ENCODE results near the gene RPUSD2. TPM values are rescaled to one million over a fixed set of nuclear protein-coding genes. Genes with fewer than 3 reads are reported as not detected.
A peak's percentile ranks its signal among the peaks of the same experiment; 100 is the strongest.

The RPUSD2 gene
- total RNA-seq, 1 donor from 2014 or later = 10.9 TPM

GRCh38 chr15:40555876-40556275 lies 13.2 kb upstream of the RPUSD2 start:
- no peak overlapping the region for H3K4me3 Mint-ChIP-seq (ENCODE audit: unreplicated experiment)
- no peak for DNase-seq (ENCODE audit: low read depth)
- H3K36me3 Mint-ChIP-seq (ENCODE audit: low read depth, unreplicated experiment) = peaks cover 17% of the 10 kb centered on the region
- no peak for TF ChIP-seq EZH2 (IDR thresholded peaks at IDR 0.05; ENCODE audit: insufficient read depth, low read length)
- TF ChIP-seq, protein P1, sequence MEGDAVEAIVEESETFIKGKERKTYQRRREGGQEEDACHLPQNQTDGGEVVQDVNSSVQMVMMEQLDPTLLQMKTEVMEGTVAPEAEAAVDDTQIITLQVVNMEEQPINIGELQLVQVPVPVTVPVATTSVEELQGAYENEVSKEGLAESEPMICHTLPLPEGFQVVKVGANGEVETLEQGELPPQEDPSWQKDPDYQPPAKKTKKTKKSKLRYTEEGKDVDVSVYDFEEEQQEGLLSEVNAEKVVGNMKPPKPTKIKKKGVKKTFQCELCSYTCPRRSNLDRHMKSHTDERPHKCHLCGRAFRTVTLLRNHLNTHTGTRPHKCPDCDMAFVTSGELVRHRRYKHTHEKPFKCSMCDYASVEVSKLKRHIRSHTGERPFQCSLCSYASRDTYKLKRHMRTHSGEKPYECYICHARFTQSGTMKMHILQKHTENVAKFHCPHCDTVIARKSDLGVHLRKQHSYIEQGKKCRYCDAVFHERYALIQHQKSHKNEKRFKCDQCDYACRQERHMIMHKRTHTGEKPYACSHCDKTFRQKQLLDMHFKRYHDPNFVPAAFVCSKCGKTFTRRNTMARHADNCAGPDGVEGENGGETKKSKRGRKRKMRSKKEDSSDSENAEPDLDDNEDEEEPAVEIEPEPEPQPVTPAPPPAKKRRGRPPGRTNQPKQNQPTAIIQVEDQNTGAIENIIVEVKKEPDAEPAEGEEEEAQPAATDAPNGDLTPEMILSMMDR (IDR thresholded peaks at IDR 0.05; ENCODE audit: insufficient read depth, low read depth, low read length) = no peak
- Histone ChIP-seq H3K4me2 (ENCODE audit: low read length) (no peak overlapping the region), H3K9ac (ENCODE audit: low read length) (no peak overlapping the region), H4K20me1 (ENCODE audit: insufficient read depth, low read length) (no peaks in the 10 kb centered on the region), H2AFZ (ENCODE audit: low read depth, low read length) (no peak overlapping the region), H3K36me3 (ENCODE audit: insufficient read depth, low read length) (peaks cover 11% of the 10 kb centered on the region), H3K9me3 (ENCODE audit: insufficient read depth, low read depth, low read length) (no peaks in the 10 kb centered on the region), H3K27ac (ENCODE audit: low read depth, low read length) (no peak overlapping the region), H3K4me1 (ENCODE audit: insufficient read depth, low read length) (no peaks in the 10 kb centered on the region), H3K4me3 (ENCODE audit: insufficient read depth, low read depth, low read length) (no peak overlapping the region), H3K27me3 (ENCODE audit: insufficient read depth, low read length) (no peaks in the 10 kb centered on the region), H3K79me2 (ENCODE audit: insufficient read depth, low read length) (no peaks in the 10 kb centered on the region)
- H3K4me1 Mint-ChIP-seq (ENCODE audit: low read depth, unreplicated experiment) = no peaks in the 10 kb centered on the region
- no peak for FAIRE-seq
- H3K9me3 Mint-ChIP-seq (ENCODE audit: unreplicated experiment) = no peaks in the 10 kb centered on the region
- no peak overlapping the region for H3K27ac Mint-ChIP-seq (ENCODE audit: unreplicated experiment)
- H3K27me3 Mint-ChIP-seq (ENCODE audit: low read depth, unreplicated experiment) = no peaks in the 10 kb centered on the region

DNA sequence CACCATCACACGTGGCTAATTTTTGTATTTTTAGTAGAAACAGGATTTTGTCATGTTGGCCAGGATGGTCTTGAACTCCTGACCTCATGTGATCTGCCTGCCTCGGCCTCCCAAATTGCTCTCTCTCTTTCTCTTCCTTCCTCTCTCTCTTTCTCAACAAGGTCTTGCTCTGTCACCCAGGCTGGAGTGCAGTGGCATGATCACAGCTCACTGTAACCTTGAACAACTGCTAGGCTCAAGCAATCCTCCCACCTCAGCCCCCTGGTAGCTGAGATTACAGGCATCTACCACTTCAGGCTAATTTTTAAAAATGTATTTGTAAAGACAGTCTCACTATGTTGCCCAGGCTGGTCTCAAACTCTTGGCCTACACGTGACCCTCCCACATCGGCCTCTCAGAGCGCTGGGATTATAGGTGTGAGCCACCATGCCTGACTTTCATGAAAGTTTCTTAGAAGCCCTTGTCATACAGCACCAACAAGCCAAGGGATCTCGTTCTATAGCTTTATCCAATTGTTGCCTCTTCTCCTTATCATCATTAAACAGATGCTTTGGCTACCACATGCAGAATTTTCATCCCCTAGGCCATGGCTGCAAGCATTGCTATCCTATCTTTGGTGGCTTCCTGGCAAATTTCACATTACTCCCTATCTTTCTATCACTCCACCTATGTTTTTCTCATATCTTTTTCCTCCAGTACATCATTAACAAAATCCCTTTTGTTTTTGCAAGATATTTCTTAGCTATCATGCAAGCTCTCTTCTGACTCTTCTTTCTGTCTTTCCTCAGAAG lies 10.0 kb upstream of the RPUSD2 start:
- H3K79me2 ChIP-seq (ENCODE audit: insufficient read depth, low read length) = peaks cover 13% of the 10 kb centered on the region
- peaks cover 6% of the 10 kb centered on the region for H4K20me1 ChIP-seq (ENCODE audit: insufficient read depth, low read length)
- H3K4me2 ChIP-seq (ENCODE audit: low read length) = no peak overlapping the region
- H3K27ac ChIP-seq (ENCODE audit: low read depth, low read length) = no peak overlapping the region
- Mint-ChIP-seq H3K27ac (ENCODE audit: unreplicated experiment) (no peak overlapping the region), H3K4me1 (ENCODE audit: low read depth, unreplicated experiment) (peaks cover 5% of the 10 kb centered on the region), H3K9me3 (ENCODE audit: unreplicated experiment) (no peaks in the 10 kb centered on the region), H3K4me3 (ENCODE audit: unreplicated experiment) (no peak overlapping the region), H3K27me3 (ENCODE audit: low read depth, unreplicated experiment) (no peaks in the 10 kb centered on the region), H3K36me3 (ENCODE audit: low read depth, unreplicated experiment) (peaks cover 19% of the 10 kb centered on the region)
- DNase-seq (ENCODE audit: low read depth) = no peak
- H2AFZ ChIP-seq (ENCODE audit: low read depth, low read length) = no peak overlapping the region
- no peak overlapping the region for H3K4me3 ChIP-seq (ENCODE audit: insufficient read depth, low read depth, low read length)
- H3K36me3 ChIP-seq (ENCODE audit: insufficient read depth, low read length) = peaks cover 5% of the 10 kb centered on the region
- H3K9ac ChIP-seq (ENCODE audit: low read length) = no peak overlapping the region
- H3K9me3 ChIP-seq (ENCODE audit: insufficient read depth, low read depth, low read length) = no peaks in the 10 kb centered on the region
- peaks cover 3% of the 10 kb centered on the region for H3K4me1 ChIP-seq (ENCODE audit: insufficient read depth, low read length)
- no peak for FAIRE-seq
- no peaks in the 10 kb centered on the region for H3K27me3 ChIP-seq (ENCODE audit: insufficient read depth, low read length)
- TF ChIP-seq, protein P1 (IDR thresholded peaks at IDR 0.05; ENCODE audit: insufficient read depth, low read depth, low read length) = no peak
- TF ChIP-seq EZH2 (IDR thresholded peaks at IDR 0.05; ENCODE audit: insufficient read depth, low read length) = no peak

DNA sequence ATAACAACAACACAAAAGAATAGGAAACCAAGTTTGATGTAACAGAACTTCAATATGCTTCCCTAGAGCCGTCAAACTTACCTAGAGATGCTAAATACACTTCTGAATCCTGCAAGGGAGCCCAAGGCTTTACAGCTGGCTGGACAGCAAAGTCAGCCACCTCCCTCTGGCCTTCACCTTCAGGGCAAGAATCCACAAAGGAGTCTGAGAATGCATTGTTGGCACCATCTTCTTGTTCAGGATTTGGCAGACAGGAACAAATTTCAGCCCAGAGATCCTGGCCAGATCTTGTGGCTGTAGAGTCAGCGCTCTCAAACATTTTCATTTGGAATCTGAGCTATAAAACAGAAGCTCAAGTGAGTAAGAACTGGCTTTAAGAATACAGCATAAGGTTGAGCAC lies 6.4 kb upstream of the RPUSD2 start:
- H3K27ac Mint-ChIP-seq (ENCODE audit: unreplicated experiment) = no peak overlapping the region
- no peak for FAIRE-seq
- no peak overlapping the region for H3K4me3 ChIP-seq (ENCODE audit: insufficient read depth, low read depth, low read length)
- peaks cover 6% of the 10 kb centered on the region for H4K20me1 ChIP-seq (ENCODE audit: insufficient read depth, low read length)
- TF ChIP-seq, protein P1 (IDR thresholded peaks at IDR 0.05; ENCODE audit: insufficient read depth, low read depth, low read length) = no peak
- no peak for TF ChIP-seq EZH2 (IDR thresholded peaks at IDR 0.05; ENCODE audit: insufficient read depth, low read length)
- no peaks in the 10 kb centered on the region for H3K27me3 Mint-ChIP-seq (ENCODE audit: low read depth, unreplicated experiment)
- no peak overlapping the region for H3K4me3 Mint-ChIP-seq (ENCODE audit: unreplicated experiment)
- peaks cover 19% of the 10 kb centered on the region for H3K79me2 ChIP-seq (ENCODE audit: insufficient read depth, low read length)
- H3K9me3 Mint-ChIP-seq (ENCODE audit: unreplicated experiment) = peaks cover 3% of the 10 kb centered on the region
- no peak overlapping the region for H3K27ac ChIP-seq (ENCODE audit: low read depth, low read length)
- no peak overlapping the region for H3K4me2 ChIP-seq (ENCODE audit: low read length)
- DNase-seq (ENCODE audit: low read depth) = peak; percentile 15
- H3K9ac ChIP-seq (ENCODE audit: low read length) = no peak overlapping the region
- H2AFZ ChIP-seq (ENCODE audit: low read depth, low read length) = no peak overlapping the region
- no peaks in the 10 kb centered on the region for H3K9me3 ChIP-seq (ENCODE audit: insufficient read depth, low read depth, low read length)
- no peaks in the 10 kb centered on the region for H3K36me3 ChIP-seq (ENCODE audit: insufficient read depth, low read length)
- H3K4me1 Mint-ChIP-seq (ENCODE audit: low read depth, unreplicated experiment) = peaks cover 6% of the 10 kb centered on the region
- peaks cover 9% of the 10 kb centered on the region for H3K36me3 Mint-ChIP-seq (ENCODE audit: low read depth, unreplicated experiment)
- peaks cover 3% of the 10 kb centered on the region for H3K27me3 ChIP-seq (ENCODE audit: insufficient read depth, low read length)
- H3K4me1 ChIP-seq (ENCODE audit: insufficient read depth, low read length) = peaks cover 6% of the 10 kb centered on the region

Measured in astrocyte (in vitro differentiated cells and primary cell).